Endodermal cell (in vitro differentiated cells): Measurements from ENCODE around the gene MALRD1. TPM values are rescaled to one million over a fixed set of nuclear protein-coding genes. Genes with fewer than 3 reads are reported as not detected.

Source experiments
- DNase-seq: peaks from one replicate; pipeline ENCODE4 v3.0.0-alpha.2; 2017
- H3K27ac ChIP-seq: 2 replicates; pipeline ENCODE4 v1.5.1; 2013; ENCODE audit warnings: mild to moderate bottlenecking, low read depth, low read length, moderate library complexity
- H3K27me3 ChIP-seq: 2 replicates; pipeline ENCODE4 v1.6.1; 2013; ENCODE audit warnings: mild to moderate bottlenecking, low read length, moderate library complexity; ENCODE audit not compliant: insufficient read depth, control insufficient read depth, poor library complexity, severe bottlenecking
- H3K36me3 ChIP-seq: 2 replicates; pipeline ENCODE4 v1.7.0; 2013; ENCODE audit warnings: mild to moderate bottlenecking, low read length, moderate library complexity; ENCODE audit not compliant: control insufficient read depth, insufficient read depth
- H3K4me1 ChIP-seq: one replicate; pipeline ENCODE4 v1.7.0; 2013; ENCODE audit warnings: low read length; ENCODE audit not compliant: control insufficient read depth, insufficient read depth
- H3K4me3 ChIP-seq: 2 replicates; pipeline ENCODE4 v1.5.1; 2013; ENCODE audit warnings: mild to moderate bottlenecking, low read length, moderate library complexity
- H3K9ac ChIP-seq: 2 replicates; pipeline ENCODE4 v1.6.1; 2013; ENCODE audit warnings: mild to moderate bottlenecking, low read length, moderate library complexity; ENCODE audit not compliant: poor library complexity, severe bottlenecking; ENCODE audit errors: extremely low read depth
- H3K9me3 ChIP-seq: 2 replicates; pipeline ENCODE4 v1.6.1; 2013; ENCODE audit warnings: mild to moderate bottlenecking, low read length, moderate library complexity; ENCODE audit not compliant: control insufficient read depth
- H3K27ac Mint-ChIP-seq: 2 replicates; pipeline ENCODE4 v1.8.0; 2020; ENCODE audit warnings: mixed read lengths
- H3K27me3 Mint-ChIP-seq: 2 replicates; pipeline ENCODE4 v1.8.0; 2021; ENCODE audit warnings: mild to moderate bottlenecking, mixed read lengths; ENCODE audit not compliant: insufficient read depth
- H3K36me3 Mint-ChIP-seq: 2 replicates; pipeline ENCODE4 v1.8.0; 2020; ENCODE audit warnings: low read depth, mixed read lengths
- H3K4me1 Mint-ChIP-seq: 2 replicates; pipeline ENCODE4 v1.8.0; 2020; ENCODE audit warnings: mixed read lengths
- H3K4me3 Mint-ChIP-seq: 2 replicates; pipeline ENCODE4 v1.8.0; 2020; ENCODE audit warnings: mild to moderate bottlenecking, moderate library complexity, mixed read lengths
- H3K9me3 Mint-ChIP-seq: 2 replicates; pipeline ENCODE4 v1.8.0; 2020; ENCODE audit warnings: mild to moderate bottlenecking, mixed read lengths
- CTCF ChIP-seq: fragments of 200-600 bp; sonication (generic); conservative IDR thresholded peaks from 2 replicates; pipeline ENCODE4 v1.5.0; 2021; ENCODE audit warnings: antibody characterized with exemption, mild to moderate bottlenecking
- WGBS, 2 experiments: methylation state at CpG; one replicate each; pipeline versions ENCODE4 v1.1.5 to v1.1.7; 2013; ENCODE audit warnings: missing lambda C conversion rate in 2 of 2, mixed read lengths in 1 of 2; ENCODE audit not compliant: insufficient coverage in 1 of 2, insufficient read length in 1 of 2; 5-methylcytosine and 5-hydroxymethylcytosine counted together
- total RNA-seq, 2 donors: library from RNA; stranded (reverse); fragmentation: NEBNext Ultra II Directional in 1 of 2; extraction: Animal tissue kit (Norgen Biotek cat#: 25700) in 1 of 2; gene quantifications; 2 replicates in 1 of 2; 3 replicates in 1 of 2; pipeline ENCODE4 v1.2.1, GENCODE V29; 2021

MALRD1 gene
- total RNA-seq, 2 donors from 2014 or later, result 0.64 to 1.5 TPM

GRCh38 chr10:19290770-19291169 is 242.2 kb downstream of the MALRD1 start:
- DNase-seq, result no peak
- no peaks in the 10 kb centered on the region for H3K36me3 Mint-ChIP-seq
- Histone ChIP-seq H3K9me3 (no peaks in the 10 kb centered on the region), H3K36me3 (no peaks in the 10 kb centered on the region), H3K9ac (no peak overlapping the region), H3K4me1 (no peaks in the 10 kb centered on the region), H3K27me3 (no peaks in the 10 kb centered on the region), H3K4me3 (no peak overlapping the region), H3K27ac (no peak overlapping the region)
- no peaks in the 10 kb centered on the region for H3K4me1 Mint-ChIP-seq
- H3K27me3 Mint-ChIP-seq, result no peaks in the 10 kb centered on the region
- WGBS, 2 experiments, result 87% methylated on average over 1 of the region's 1 CpG; no CpG with 5 or more reads in 1 of the 2 experiments
- H3K9me3 Mint-ChIP-seq, result no peaks in the 10 kb centered on the region
- H3K4me3 Mint-ChIP-seq, result no peak overlapping the region
- no peak for TF ChIP-seq CTCF
- no peak overlapping the region for H3K27ac Mint-ChIP-seq

- no peaks in the 10 kb centered on the region for H3K4me1 ChIP-seq
- Mint-ChIP-seq H3K27me3 (no peaks in the 10 kb centered on the region), H3K4me3 (no peak overlapping the region), H3K4me1 (peaks cover 4% of the 10 kb centered on the region), H3K36me3 (no peaks in the 10 kb centered on the region), H3K9me3 (no peaks in the 10 kb centered on the region), H3K27ac (no peak overlapping the region)
- no peak for DNase-seq
- H3K9ac ChIP-seq, result no peak overlapping the region
- H3K27me3 ChIP-seq, result no peaks in the 10 kb centered on the region
- no peak overlapping the region for H3K27ac ChIP-seq
- no peak for TF ChIP-seq CTCF
- H3K4me3 ChIP-seq, result no peak overlapping the region
- no peaks in the 10 kb centered on the region for H3K9me3 ChIP-seq
- 70 to 86% methylated on average over 2 of the region's 2 CpGs for WGBS, 2 experiments
- no peaks in the 10 kb centered on the region for H3K36me3 ChIP-seq
These were observed 245.6 kb downstream of the MALRD1 start for GRCh38 chr10:19294233-19294632.

GRCh38 chr10:19299645-19300044 is 251.0 kb downstream of the MALRD1 start:
- Mint-ChIP-seq H3K4me1 (peaks cover 4% of the 10 kb centered on the region), H3K4me3 (no peak overlapping the region)
- H3K27ac ChIP-seq, result no peak overlapping the region

More at GRCh38 chr10:19299645-19300044, 251.0 kb downstream of the MALRD1 start:
- H3K36me3 ChIP-seq, result no peaks in the 10 kb centered on the region
- Mint-ChIP-seq H3K27me3 (no peaks in the 10 kb centered on the region), H3K9me3 (no peaks in the 10 kb centered on the region), H3K27ac (no peak overlapping the region), H3K36me3 (no peaks in the 10 kb centered on the region)
- TF ChIP-seq CTCF, result no peak
- H3K9me3 ChIP-seq, result no peaks in the 10 kb centered on the region
- H3K4me3 ChIP-seq, result no peak overlapping the region
- DNase-seq, result no peak
- H3K27me3 ChIP-seq, result no peaks in the 10 kb centered on the region
- H3K4me1 ChIP-seq, result no peaks in the 10 kb centered on the region
- WGBS, 2 experiments, result 43 to 83% methylated on average over 1 to 3 of the region's 3 CpGs
- no peak overlapping the region for H3K9ac ChIP-seq
